ENCODE results near the gene EPHB4. TPM values are rescaled to one million over a fixed set of nuclear protein-coding genes. Genes with fewer than 3 reads are reported as not detected.
A peak's percentile ranks its signal among the peaks of the same experiment; 100 is the strongest.
"Not testable (repeated sequence)": the region's sequence is repeated elsewhere in the genome, so short reads cannot be mapped to it uniquely, and the experiment has no call there.

EPHB4 gene
- total RNA-seq, 1 experiment from 2014 or later, result 46.0 TPM

DNA sequence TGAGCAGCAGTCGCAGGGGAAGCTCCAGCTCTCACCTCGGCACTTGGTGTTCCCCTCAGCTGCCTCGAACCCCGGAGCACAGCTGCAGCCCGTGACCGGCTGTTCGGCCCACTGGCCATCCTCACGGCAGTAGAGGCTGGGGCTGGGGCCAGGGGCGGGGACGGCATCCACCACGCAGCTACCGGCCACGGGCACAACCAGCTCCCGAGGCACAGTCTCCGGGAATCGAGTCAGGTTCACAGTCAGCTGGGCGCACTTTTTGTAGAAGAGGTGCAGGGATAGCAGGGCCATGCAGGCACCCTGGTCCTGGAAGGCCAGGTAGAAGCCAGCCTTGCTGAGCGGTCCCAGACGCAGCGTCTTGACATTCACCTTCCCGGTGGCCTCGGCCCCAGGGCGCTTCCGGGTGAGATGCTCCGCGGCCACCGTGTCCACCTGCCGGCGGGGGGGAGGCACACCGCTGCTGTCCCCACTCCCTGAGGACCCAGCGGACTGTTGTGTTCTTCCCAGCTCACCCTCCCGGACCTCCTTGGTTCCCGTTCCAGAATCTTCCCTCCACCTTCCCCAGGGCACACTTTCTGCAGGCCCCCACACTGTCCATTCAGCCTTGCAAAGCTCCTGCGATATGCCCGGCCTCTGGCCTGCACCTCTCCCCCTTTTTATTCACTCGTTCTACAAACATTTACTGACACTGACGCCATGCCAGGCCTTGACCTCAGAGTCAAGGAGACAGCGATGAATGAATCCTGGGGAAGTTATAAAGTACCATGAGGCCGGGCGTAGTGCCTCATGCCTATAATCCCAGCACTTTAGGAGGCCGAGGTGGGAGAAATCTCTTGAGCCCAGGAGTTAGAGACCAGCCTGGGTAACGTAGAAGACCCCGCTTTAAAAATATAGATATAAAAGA lies 4.8 kb downstream of the EPHB4 start:
- no peak for DNase-seq (ENCODE audit: low spot score)

DNA sequence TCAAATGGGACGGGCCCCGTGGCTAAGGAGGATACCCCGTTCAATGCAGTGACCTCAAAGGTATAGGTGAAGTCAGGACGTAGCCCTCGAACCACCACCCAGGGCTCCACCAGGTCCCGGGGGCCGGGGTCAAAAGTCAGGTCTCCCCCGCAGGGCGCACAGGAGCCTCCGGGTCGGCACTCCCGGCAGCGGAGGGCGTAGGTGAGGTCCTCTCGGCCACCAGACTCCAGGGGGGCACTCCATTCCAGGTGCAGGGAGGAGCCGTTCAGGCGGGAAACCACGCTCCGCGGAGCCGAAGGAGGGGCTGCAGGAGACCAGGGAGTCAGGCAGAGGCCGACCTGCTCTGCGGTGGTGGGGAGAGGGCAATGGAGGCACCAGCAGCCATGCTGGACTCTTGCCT lies 7.7 kb downstream of the EPHB4 start:
- DNase-seq (ENCODE audit: low spot score), result no peak

GRCh38 chr7:100818825-100819224 lies 8.5 kb downstream of the EPHB4 start:
- DNase-seq (ENCODE audit: low spot score), result no peak

DNA sequence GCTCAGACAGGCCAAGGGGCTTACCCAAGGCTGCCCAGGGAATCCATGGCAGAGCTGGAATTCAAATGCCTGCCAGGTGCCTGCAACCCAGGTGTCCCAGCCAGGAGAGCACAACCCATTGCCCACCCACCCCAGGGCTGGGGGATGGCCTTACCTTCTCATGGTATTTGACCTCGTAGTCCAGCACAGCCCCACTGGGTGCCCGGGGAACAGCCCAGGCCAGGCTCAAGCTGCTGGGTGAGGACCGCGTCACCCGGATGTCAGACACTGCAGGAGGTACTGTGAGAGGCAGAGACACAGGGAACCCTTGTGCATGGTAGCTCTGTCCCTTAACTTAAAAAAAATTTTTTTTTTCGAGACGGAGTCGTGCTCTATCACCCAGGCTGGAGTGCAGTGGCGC lies 9.0 kb downstream of the EPHB4 start:
- no peak for DNase-seq (ENCODE audit: low spot score)

DNA sequence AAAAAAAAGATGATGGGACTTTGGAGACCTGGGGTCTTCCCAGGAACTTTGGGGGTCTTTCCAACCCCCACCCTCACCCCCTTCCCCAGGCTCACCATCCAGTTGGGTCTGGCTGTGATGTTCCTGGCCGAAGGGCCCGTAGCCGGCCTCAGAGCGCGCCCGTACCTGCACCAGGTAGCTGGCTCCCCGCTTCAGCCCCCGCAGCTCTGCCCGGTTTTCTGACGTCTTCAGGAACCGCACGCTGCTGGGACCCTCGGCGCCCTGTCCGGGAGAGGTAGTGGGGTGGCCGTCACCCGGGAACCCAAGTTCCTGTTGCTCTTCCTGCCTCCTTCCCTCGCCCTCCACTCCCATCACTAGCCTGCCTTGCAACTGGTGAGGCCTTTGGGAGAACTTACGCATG lies 10.2 kb downstream of the EPHB4 start:
- DNase-seq (ENCODE audit: low spot score), result no peak

GRCh38 chr7:100816515-100816914 lies 10.8 kb downstream of the EPHB4 start:
- DNase-seq (ENCODE audit: low spot score), result not testable (repeated sequence)

DNA sequence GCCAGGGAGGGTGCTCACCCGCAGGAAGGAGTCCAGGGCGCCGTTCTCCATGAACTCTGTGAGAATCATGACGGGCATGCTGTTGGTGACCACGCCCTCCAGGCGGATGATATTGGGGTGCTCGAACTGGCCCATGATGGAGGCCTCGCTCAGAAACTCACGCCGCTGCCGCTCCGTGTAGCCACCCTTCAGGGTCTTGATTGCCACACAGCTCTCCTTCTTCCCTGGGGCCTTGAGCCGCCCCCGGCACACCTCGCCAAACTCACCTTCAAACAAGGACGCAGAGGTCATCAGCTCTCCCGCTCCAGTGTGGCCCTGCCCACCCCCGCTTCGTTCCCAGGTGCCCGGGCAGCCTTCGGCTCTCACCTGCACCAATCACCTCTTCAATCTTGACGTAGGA lies 14.6 kb downstream of the EPHB4 start:
- DNase-seq (ENCODE audit: low spot score), result no peak

DNA sequence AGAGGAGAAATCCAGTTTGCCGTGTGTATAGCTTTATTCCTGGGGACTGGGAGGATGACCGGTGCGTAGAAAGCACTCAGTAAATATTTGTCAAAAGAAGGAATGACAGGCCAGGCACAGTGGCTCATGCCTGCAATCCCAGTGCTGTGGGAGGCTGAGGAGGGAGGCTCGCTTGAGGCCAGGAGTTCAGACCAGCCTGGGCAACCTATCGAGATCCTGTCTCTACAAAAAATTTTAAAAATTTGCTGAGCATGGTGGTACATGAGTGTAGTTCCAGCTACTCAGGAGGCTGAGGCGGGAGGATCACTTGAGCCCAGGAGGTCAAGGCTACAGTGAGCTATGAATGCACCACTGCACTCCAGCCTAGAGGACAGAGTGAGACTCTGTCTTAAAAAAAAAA lies 15.8 kb downstream of the EPHB4 start:
- DNase-seq (ENCODE audit: low spot score), result no peak

- DNase-seq (ENCODE audit: low spot score), result no peak
Measured at GRCh38 chr7:100808354-100808875, 18.9 kb downstream of the EPHB4 start.

GRCh38 chr7:100806883-100807282 lies 20.4 kb downstream of the EPHB4 start:
- DNase-seq (ENCODE audit: low spot score), result not testable (repeated sequence)

- DNase-seq (ENCODE audit: low spot score), result no peak
Measured at GRCh38 chr7:100806276-100806675, 21.0 kb downstream of the EPHB4 start.

DNA sequence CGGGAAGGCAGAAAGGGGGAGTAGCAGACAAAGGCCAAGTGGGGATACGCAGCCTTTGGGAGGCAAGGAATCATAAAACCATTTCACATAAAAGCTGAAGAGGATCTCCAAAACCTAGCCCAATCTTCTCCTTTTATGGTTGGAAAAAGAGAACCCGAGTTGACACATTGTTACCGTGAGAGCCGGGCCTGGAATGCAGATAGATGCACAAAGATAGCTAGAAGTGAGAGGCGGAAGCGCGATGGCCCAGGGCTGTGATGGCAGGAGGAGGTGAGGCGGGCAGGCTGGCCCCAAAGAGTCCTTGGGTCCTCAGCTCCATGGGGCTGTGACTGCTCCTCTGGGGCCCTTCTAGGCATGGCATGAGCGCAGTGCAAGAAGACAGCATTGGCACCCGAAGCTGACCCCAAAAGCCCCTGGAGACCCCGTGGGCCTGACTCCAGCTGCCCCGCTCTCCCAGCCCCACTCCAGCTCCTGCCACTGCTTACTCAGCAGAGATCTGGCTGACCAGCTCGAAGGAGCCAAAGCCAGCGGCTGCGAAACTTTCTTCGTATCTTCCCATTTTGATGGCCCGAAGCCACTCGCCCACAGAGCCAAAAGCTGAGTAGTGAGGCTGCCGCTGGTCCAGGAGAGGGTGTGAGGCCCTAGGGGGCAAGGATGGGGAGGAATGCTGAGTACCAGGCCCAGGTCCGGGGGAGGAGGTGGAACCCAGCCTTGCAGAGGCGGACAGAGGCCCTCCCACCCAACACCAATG lies 22.5 kb downstream of the EPHB4 start:
- DNase-seq (ENCODE audit: low spot score), result no peak

DNA sequence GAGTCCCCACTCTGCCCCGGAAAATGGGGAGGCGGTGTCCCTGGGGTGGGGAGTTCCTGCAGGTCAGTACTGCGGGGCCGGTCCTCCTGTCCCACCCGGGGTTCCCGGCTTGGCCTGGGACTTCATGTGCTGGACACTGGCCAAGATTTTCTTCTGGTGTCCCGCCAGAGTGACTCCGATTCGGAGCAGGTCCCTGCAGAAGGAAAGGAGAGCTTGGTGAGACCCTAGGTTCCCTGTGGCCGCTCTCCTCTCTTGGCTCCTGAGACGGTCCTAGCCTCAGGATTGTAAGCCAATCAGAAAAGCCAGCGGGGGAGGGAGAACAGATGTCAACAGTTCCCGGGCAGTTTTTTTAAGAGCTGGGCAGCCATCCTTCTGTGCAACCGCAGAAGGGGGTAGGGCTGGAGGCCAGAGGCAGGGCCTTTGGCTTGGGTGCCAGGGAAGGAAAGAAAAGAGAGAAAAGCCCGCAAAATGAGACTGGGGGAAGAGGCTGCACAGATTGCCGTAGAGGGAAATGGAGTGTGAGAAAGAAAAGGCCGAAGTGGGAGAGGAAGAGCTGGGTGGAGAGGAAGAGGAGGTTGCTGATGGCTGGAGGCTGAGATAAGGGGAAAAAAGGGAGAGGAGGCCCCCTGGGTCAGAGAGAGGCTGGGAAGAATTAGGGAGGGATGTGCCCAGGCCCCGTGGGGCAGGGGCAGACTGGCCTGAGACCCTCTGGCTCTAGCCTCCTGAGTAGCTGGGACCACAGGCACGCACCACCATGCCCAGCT lies 23.7 kb downstream of the EPHB4 start:
- DNase-seq (ENCODE audit: low spot score), result peak; percentile 93

GRCh38 chr7:100802951-100803350 lies 24.4 kb downstream of the EPHB4 start:
- no peak for DNase-seq (ENCODE audit: low spot score)

GRCh38 chr7:100801833-100802568 lies 25.3 kb downstream of the EPHB4 start:
- peak; percentile 99 for DNase-seq (ENCODE audit: low spot score)

- DNase-seq (ENCODE audit: low spot score), result peak; percentile 62
Measured at GRCh38 chr7:100799037-100799896, 28.1 kb downstream of the EPHB4 start.

GRCh38 chr7:100794741-100795140 lies 32.6 kb downstream of the EPHB4 start:
- no peak for DNase-seq (ENCODE audit: low spot score)

- peak; percentile 43 for DNase-seq (ENCODE audit: low spot score)
Measured at GRCh38 chr7:100793806-100794660, 33.3 kb downstream of the EPHB4 start.
